C4-2B (cell line): ENCODE results near the gene CCS.

Experiments
- ZFX ChIP-seq: fragments of 450-650 bp; IDR thresholded peaks from 2 replicates; pipeline ENCODE4 v1.6.1; 2017
- TF ChIP-seq, protein P1 (sequence below): fragments of 450-650 bp; conservative IDR thresholded peaks from 2 replicates; pipeline ENCODE4 v1.5.1; 2017; ENCODE audit warnings: mild to moderate bottlenecking

GRCh38 chr11:66557733-66558326 is 35.2 kb upstream of the CCS start:
- TF ChIP-seq, protein P1, sequence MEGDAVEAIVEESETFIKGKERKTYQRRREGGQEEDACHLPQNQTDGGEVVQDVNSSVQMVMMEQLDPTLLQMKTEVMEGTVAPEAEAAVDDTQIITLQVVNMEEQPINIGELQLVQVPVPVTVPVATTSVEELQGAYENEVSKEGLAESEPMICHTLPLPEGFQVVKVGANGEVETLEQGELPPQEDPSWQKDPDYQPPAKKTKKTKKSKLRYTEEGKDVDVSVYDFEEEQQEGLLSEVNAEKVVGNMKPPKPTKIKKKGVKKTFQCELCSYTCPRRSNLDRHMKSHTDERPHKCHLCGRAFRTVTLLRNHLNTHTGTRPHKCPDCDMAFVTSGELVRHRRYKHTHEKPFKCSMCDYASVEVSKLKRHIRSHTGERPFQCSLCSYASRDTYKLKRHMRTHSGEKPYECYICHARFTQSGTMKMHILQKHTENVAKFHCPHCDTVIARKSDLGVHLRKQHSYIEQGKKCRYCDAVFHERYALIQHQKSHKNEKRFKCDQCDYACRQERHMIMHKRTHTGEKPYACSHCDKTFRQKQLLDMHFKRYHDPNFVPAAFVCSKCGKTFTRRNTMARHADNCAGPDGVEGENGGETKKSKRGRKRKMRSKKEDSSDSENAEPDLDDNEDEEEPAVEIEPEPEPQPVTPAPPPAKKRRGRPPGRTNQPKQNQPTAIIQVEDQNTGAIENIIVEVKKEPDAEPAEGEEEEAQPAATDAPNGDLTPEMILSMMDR, result no peak
- no peak for TF ChIP-seq ZFX
